ENCODE measurements around the gene BMPER.

BMPER gene

GRCh38 chr7:34081935-34082334, 176.6 kb downstream of the BMPER start:
- no peak for DNase-seq (ENCODE audit: extremely low spot score)
- CTCF ChIA-PET = no interaction called here
- POLR2A ChIA-PET = no interaction called here
- TF ChIP-seq, protein P1, sequence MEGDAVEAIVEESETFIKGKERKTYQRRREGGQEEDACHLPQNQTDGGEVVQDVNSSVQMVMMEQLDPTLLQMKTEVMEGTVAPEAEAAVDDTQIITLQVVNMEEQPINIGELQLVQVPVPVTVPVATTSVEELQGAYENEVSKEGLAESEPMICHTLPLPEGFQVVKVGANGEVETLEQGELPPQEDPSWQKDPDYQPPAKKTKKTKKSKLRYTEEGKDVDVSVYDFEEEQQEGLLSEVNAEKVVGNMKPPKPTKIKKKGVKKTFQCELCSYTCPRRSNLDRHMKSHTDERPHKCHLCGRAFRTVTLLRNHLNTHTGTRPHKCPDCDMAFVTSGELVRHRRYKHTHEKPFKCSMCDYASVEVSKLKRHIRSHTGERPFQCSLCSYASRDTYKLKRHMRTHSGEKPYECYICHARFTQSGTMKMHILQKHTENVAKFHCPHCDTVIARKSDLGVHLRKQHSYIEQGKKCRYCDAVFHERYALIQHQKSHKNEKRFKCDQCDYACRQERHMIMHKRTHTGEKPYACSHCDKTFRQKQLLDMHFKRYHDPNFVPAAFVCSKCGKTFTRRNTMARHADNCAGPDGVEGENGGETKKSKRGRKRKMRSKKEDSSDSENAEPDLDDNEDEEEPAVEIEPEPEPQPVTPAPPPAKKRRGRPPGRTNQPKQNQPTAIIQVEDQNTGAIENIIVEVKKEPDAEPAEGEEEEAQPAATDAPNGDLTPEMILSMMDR (IDR thresholded peaks at IDR 0.05; ENCODE audit: control extremely low read depth, extremely low read depth, low read depth, missing control alignments) = no peak

- POLR2A ChIA-PET = no interaction called here
- no peak for DNase-seq (ENCODE audit: extremely low spot score)
Measured at GRCh38 chr7:34083440-34083839, 178.1 kb downstream of the BMPER start.

GRCh38 chr7:34084651-34085050, 179.3 kb downstream of the BMPER start:
- CTCF ChIA-PET = no interaction called here
- POLR2A ChIA-PET = no interaction called here
- TF ChIP-seq, protein P1 (IDR thresholded peaks at IDR 0.05; ENCODE audit: control extremely low read depth, extremely low read depth, low read depth, missing control alignments) = no peak
- DNase-seq (ENCODE audit: extremely low spot score) = no peak

More at GRCh38 chr7:34083440-34083839, 178.1 kb downstream of the BMPER start:
- CTCF ChIA-PET = no interaction called here
- TF ChIP-seq, protein P1 (IDR thresholded peaks at IDR 0.05; ENCODE audit: control extremely low read depth, extremely low read depth, low read depth, missing control alignments) = no peak

DNA sequence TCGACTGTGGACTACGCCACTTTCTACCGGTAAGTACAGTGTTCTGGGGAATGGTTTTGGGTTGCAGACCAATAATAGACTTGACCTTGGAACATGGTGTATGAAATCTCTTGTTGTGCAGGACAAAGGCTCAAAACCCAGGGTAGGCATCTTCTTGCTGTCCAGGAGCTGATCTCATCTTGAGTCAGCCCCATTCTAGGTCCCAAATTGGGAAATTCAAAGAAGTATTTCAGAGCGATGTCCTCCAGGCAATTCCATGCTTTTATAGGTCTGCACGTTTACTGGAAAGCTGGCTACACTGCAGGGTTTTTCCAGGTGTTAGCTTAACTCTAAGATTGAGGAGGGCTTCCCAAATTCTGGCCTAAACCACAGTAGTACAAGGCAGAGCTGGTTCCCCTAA, 180.7 kb downstream of the BMPER start:
- TF ChIP-seq, protein P1 (IDR thresholded peaks at IDR 0.05; ENCODE audit: control extremely low read depth, extremely low read depth, low read depth, missing control alignments) = no peak
- CTCF ChIA-PET = interaction anchor here (1.0 to 1.4 kb wide), 2 partner anchors 9 to 14 kb away, joined by 3 read pairs; no protein-coding TSS in a partner anchor
- DNase-seq (ENCODE audit: extremely low spot score) = no peak
- POLR2A ChIA-PET = no interaction called here

DNA sequence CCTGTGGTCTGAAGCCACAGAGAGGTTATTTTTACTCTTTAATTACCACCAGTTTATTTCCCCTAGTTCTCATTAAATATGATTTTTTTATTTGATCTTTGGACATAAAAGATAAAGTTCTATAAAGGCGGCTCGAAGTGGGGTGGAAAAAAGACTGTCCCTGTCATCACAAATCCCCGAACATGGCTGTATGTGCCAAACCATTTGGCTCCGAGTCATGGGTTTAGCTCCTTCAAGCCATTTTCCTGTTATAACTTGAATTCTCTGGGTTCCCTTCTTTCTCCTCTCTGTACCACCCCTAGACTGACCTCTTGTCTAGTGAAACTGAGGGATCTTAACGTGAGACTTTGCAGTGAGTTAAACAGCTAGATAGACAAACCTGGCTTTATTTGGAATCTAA, 181.6 kb downstream of the BMPER start:
- DNase-seq (ENCODE audit: extremely low spot score) = no peak
- ChIA-PET POLR2A (no interaction called here), CTCF (interaction anchor here (1.2 to 2.1 kb wide), 7 partner anchors 7 to 901 kb away, joined by 3 to 8 read pairs (median 5); no protein-coding TSS in a partner anchor)
- TF ChIP-seq, protein P1 (IDR thresholded peaks at IDR 0.05; ENCODE audit: control extremely low read depth, extremely low read depth, low read depth, missing control alignments) = no peak

GRCh38 chr7:34087892-34088891, 182.9 kb downstream of the BMPER start:
- TF ChIP-seq, protein P1 (IDR thresholded peaks at IDR 0.05; ENCODE audit: control extremely low read depth, extremely low read depth, low read depth, missing control alignments) = peak; percentile 35
- no peak for DNase-seq (ENCODE audit: extremely low spot score)
- ChIA-PET CTCF (interaction anchor here (0.6 to 2.1 kb wide), 12 partner anchors 9 to 904 kb away, joined by 3 to 8 read pairs (median 4); no protein-coding TSS in a partner anchor), POLR2A (no interaction called here)
